Transverse colon (tissue), 4 donors: ENCODE measurements around the gene AGAP1. TPM values are rescaled to one million over a fixed set of nuclear protein-coding genes. Genes with fewer than 3 reads are reported as not detected.

ENCODE experiments used
- DNase-seq: peaks from one replicate; pipeline ENCODE4 v3.0.0-alpha.2; 2019
- H3K27ac ChIP-seq, 4 donors: fragments of 200-600 bp; sonication (generic); 2 replicates each; pipeline ENCODE4 v1.5.1; 2016 to 2018; ENCODE audit warnings: inconsistent platforms in 4 of 4
- H3K27me3 ChIP-seq: fragments of 200-600 bp; sonication (generic); 2 replicates; pipeline ENCODE4 v1.5.1; 2017; ENCODE audit warnings: inconsistent platforms
- H3K36me3 ChIP-seq, 4 donors: fragments of 200-600 bp; sonication (generic); 2 replicates each; pipeline ENCODE4 v1.5.1; 2017 to 2019; ENCODE audit warnings: inconsistent platforms in 4 of 4
- H3K4me1 ChIP-seq, 4 donors: fragments of 200-600 bp; sonication (generic); 2 replicates each; pipeline ENCODE4 v1.5.1; 2017 to 2020; ENCODE audit warnings: inconsistent platforms in 4 of 4
- H3K4me3 ChIP-seq, 4 donors: fragments of 200-600 bp; sonication (generic); 1 replicate in 1 of 4; 2 replicates in 3 of 4; pipeline versions ENCODE4 v1.5.1 to v1.6.1; 2017 to 2019; ENCODE audit warnings: inconsistent platforms in 4 of 4
- H3K9me3 ChIP-seq, 2 donors: fragments of 200-600 bp; sonication (generic); 2 replicates each; pipeline ENCODE4 v1.5.1; 2017 to 2019; ENCODE audit warnings: inconsistent platforms in 2 of 2
- CTCF ChIP-seq, 5 experiments: fragments of 200-600 bp in 3 of 5; fragments of 450-650 bp in 2 of 5; sonication (generic) in 3 of 5; IDR thresholded peaks; 1 replicate in 2 of 5; 2 replicates in 3 of 5; pipeline ENCODE4 v1.5.1; 2016 to 2017; ENCODE audit warnings: antibody characterized with exemption in 5 of 5, inconsistent platforms in 3 of 5, mild to moderate bottlenecking in 2 of 5, moderate library complexity in 1 of 5
- EP300 ChIP-seq: sonication (generic); formaldehyde crosslinking; IDR thresholded peaks from one replicate; pipeline ENCODE4 v1.6.1; 2017; ENCODE audit warnings: antibody characterized with exemption, low read depth
- POLR2A ChIP-seq: fragments of 450-650 bp; IDR thresholded peaks from one replicate; pipeline ENCODE4 v1.6.1; 2016; ENCODE audit warnings: antibody characterized with exemption, mild to moderate bottlenecking, moderate library complexity
- POLR2AphosphoS5 ChIP-seq, 3 donors: sonication (generic); formaldehyde crosslinking; IDR thresholded peaks; one replicate each; pipeline ENCODE4 v1.6.1; 2016; ENCODE audit warnings: antibody characterized with exemption in 3 of 3
- WGBS, 2 donors: methylation state at CpG; one replicate each; pipeline ENCODE4 v1.1.5; 2018; ENCODE audit warnings: low coverage in 1 of 2; 5-methylcytosine and 5-hydroxymethylcytosine counted together
- in situ Hi-C, 4 donors: fragments of 200-750 bp; cut with MboI; loops; one replicate each; pipeline versions ENCODE4 v1.15.0 to v1.15.1; 2017; ENCODE audit warnings: low sequenced_read_pairs in 3 of 4, low pct_ligation_motif_present in 1 of 4, low pct_unique_long_range_greater_than_20kb in 1 of 4
- intact Hi-C: fragments of 100-400 bp; cut with DNase I; formaldehyde crosslinking; loops from one replicate; pipeline ENCODE4 v1.15.1; 2023; ENCODE audit warnings: low total_unique reads
- total RNA-seq, 4 donors: library from RNA; depleted of rRNA; stranded (reverse); fragments of >200 nt; gene quantifications; one replicate each; pipeline ENCODE4 v1.1.0, GENCODE V29; 2016

The AGAP1 gene
- total RNA-seq, 4 donors from 2014 or later = 56.1 to 96.9 (median 71.2) TPM

- TF ChIP-seq POLR2A (no peak), EP300 (no peak), CTCF (IDR thresholded peaks at IDR 0.05) (no peak), POLR2AphosphoS5 (IDR thresholded peaks at IDR 0.05) (no peak)
- Histone ChIP-seq H3K27me3 (peaks cover 29% of the 10 kb centered on the region), H3K4me3 (no peak overlapping the region), H3K9me3 (peaks cover 6 to 18% of the 10 kb centered on the region in 2 donors), H3K4me1 (no peaks in the 10 kb centered on the region), H3K27ac (no peak overlapping the region), H3K36me3 (no peaks in the 10 kb centered on the region)
- in situ Hi-C loops (no loop called here), intact Hi-C loops (no loop called here)
- DNase-seq = no peak
- WGBS, 2 donors = 71 to 72% methylated on average over 3 of the region's 3 CpGs
Observed at GRCh38 chr2:236155406-236155805, 661.6 kb downstream of the AGAP1 start.

- TF ChIP-seq POLR2AphosphoS5 (IDR thresholded peaks at IDR 0.05) (no peak), POLR2A (no peak), CTCF (IDR thresholded peaks at IDR 0.05) (no peak), EP300 (no peak)
- intact Hi-C loops (no loop called here), in situ Hi-C loops (no loop called here)
- no peak overlapping the region for H3K27ac ChIP-seq
- H3K4me1 ChIP-seq = no peaks in the 10 kb centered on the region
- peaks cover 38% of the 10 kb centered on the region for H3K27me3 ChIP-seq
- no peak for DNase-seq
- 82% methylated on average over 16 of the region's 16 CpGs; no CpG with 5 or more reads in 1 of the 2 donors for WGBS, 2 donors
- no peak overlapping the region for H3K4me3 ChIP-seq
- H3K9me3 ChIP-seq = peaks cover 6 to 14% of the 10 kb centered on the region in 2 donors
- no peaks in the 10 kb centered on the region for H3K36me3 ChIP-seq
Observed at GRCh38 chr2:236156095-236156859, 662.4 kb downstream of the AGAP1 start.

- in situ Hi-C loops = no loop called here
Observed at GRCh38 chr2:236156860-236157194, 663.0 kb downstream of the AGAP1 start.

GRCh38 chr2:236157366-236157765 is 663.5 kb downstream of the AGAP1 start:
- Histone ChIP-seq H3K27me3 (peaks cover 49% of the 10 kb centered on the region), H3K4me1 (no peaks in the 10 kb centered on the region), H3K9me3 (peaks cover 5 to 9% of the 10 kb centered on the region in 2 donors), H3K27ac (no peak overlapping the region), H3K4me3 (no peak overlapping the region), H3K36me3 (no peaks in the 10 kb centered on the region)
- in situ Hi-C loops = no loop called here
- TF ChIP-seq CTCF (IDR thresholded peaks at IDR 0.05) (no peak), POLR2A (no peak), POLR2AphosphoS5 (IDR thresholded peaks at IDR 0.05) (no peak), EP300 (no peak)
- no peak for DNase-seq
- intact Hi-C loops = no loop called here
- WGBS, 2 donors = 83 to 100% methylated on average over 1 to 6 of the region's 6 CpGs

More at GRCh38 chr2:236156860-236157194, 663.0 kb downstream of the AGAP1 start:
- 82 to 85% methylated on average over 2 to 7 of the region's 7 CpGs for WGBS, 2 donors
- no peaks in the 10 kb centered on the region for H3K36me3 ChIP-seq
- no peaks in the 10 kb centered on the region for H3K4me1 ChIP-seq
- H3K9me3 ChIP-seq = peaks cover 6 to 12% of the 10 kb centered on the region in 2 donors
- TF ChIP-seq CTCF (IDR thresholded peaks at IDR 0.05) = no peak
- no peak for TF ChIP-seq EP300
- no peak for TF ChIP-seq POLR2AphosphoS5 (IDR thresholded peaks at IDR 0.05)
- TF ChIP-seq POLR2A = no peak
- no peak overlapping the region for H3K4me3 ChIP-seq
- intact Hi-C loops = no loop called here
- no peak for DNase-seq
- peaks cover 44% of the 10 kb centered on the region for H3K27me3 ChIP-seq
- H3K27ac ChIP-seq = no peak overlapping the region
